Stimulated activated naive CD8-positive, alpha-beta T cell treated with anti-CD3 and anti-CD28 coated beads, Interleukin-15, amount 100 ng/mL, for 72 hours (primary cell): ENCODE data around the gene PTRH1.
A peak's percentile ranks its signal among the peaks of the same experiment; 100 is the strongest.

Experiments
- ATAC-seq: fragments of 150-1000 bp; cut with Tn5 transposase; 2 replicates; pipeline ENCODE4 v1.10.0; 2021; ENCODE audit warnings: mild to moderate bottlenecking, moderate library complexity
- DNase-seq, 2 donors: peaks; one replicate each; pipeline ENCODE4 v3.0.0; 2021 to 2022
- H3K27ac Mint-ChIP-seq, 2 donors: one replicate each; pipeline ENCODE4 v1.8.0; 2022; ENCODE audit warnings: mild to moderate bottlenecking in 2 of 2, mixed read lengths in 2 of 2, moderate library complexity in 2 of 2
- H3K27me3 Mint-ChIP-seq: one replicate; pipeline ENCODE4 v1.8.0; 2022; ENCODE audit warnings: mixed read lengths
- H3K4me1 Mint-ChIP-seq: one replicate; pipeline ENCODE4 v1.8.0; 2022; ENCODE audit warnings: mild to moderate bottlenecking, mixed read lengths
- H3K4me3 Mint-ChIP-seq, 2 donors: one replicate each; pipeline ENCODE4 v1.8.0; 2022; ENCODE audit warnings: mild to moderate bottlenecking in 2 of 2, mixed read lengths in 2 of 2, moderate library complexity in 1 of 2
- H3K9me3 Mint-ChIP-seq, 2 donors: one replicate each; pipeline ENCODE4 v1.8.0; 2022; ENCODE audit warnings: mixed read lengths in 2 of 2

Gene PTRH1

DNA sequence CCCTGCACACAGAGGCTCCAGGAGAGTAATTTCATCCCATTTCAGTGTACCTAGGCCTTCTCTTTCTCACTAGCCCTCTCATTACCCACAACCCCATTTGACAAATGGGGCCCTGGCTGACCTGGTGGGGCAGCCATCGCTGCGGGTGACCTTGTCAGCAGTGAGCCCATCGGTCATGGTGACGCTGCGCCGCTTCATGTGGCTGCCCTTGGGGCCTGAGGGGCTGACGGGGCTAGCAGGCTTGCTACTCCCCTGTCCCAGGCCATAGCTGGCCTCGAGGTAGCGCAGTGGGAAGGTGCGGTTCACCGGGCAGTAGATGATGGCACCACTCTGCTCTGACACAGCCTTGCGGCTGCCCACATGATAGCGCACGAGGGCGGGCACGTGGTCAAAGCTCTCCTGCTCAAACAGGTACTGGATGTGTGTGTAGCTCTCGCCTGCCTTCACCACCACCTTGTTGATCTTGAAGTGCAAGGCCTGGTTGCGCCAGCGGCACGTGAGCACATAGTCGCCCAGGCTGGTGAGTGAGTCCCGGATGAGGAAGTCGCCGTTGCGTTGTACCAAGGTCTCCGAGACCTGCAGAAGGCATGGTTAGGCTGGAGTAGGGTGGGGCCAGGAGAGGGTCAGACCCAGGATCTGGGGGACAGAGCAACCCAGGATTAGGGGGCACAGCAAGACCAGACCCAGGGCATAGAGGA is 33.8 kb upstream of the PTRH1 start:
- no peaks in the 10 kb centered on the region for H3K9me3 Mint-ChIP-seq
- H3K4me3 Mint-ChIP-seq: no peak overlapping the region
- H3K27ac Mint-ChIP-seq: no peak overlapping the region
- peaks cover 40% of the 10 kb centered on the region for H3K4me1 Mint-ChIP-seq
- ATAC-seq: no peak
- H3K27me3 Mint-ChIP-seq: no peaks in the 10 kb centered on the region
- no peak for DNase-seq

DNA sequence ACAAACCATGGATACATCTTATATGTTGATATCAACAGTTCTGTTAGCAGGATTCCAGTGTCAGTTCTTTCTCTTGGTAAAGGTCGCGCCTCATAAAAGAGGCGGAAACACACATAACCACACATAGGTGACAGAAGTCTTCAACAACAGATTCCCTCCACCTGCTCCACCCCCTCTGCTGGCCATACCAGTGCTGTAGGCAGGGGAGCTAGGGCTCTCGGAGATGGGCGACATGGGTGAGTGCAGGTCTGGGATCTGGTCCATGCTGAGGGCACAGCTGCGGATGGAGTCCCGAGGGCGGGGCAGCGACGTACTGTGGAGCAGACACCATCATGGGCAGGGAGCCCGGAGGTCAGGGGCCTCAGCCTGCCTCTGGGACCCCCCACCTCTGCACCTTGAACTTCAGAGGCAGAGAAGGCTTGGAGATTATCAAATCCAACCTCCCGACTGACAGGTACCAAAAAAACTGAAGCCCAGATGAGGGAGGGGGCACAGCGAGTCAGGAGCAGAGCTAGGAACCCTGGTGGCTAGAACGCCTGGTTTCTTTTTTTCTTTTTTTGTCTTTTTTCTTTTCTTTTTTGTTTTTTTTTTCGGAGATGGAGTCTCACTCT is 31.6 kb upstream of the PTRH1 start:
- no peak for DNase-seq
- H3K27me3 Mint-ChIP-seq: no peaks in the 10 kb centered on the region
- H3K27ac Mint-ChIP-seq: peak overlapping the region in 1 of 2 donors; percentile 42
- no peaks in the 10 kb centered on the region for H3K9me3 Mint-ChIP-seq
- peak; percentile 71 for ATAC-seq
- H3K4me3 Mint-ChIP-seq: peak overlapping the region; percentile 29 to 71
- peaks cover 35% of the 10 kb centered on the region for H3K4me1 Mint-ChIP-seq

DNA sequence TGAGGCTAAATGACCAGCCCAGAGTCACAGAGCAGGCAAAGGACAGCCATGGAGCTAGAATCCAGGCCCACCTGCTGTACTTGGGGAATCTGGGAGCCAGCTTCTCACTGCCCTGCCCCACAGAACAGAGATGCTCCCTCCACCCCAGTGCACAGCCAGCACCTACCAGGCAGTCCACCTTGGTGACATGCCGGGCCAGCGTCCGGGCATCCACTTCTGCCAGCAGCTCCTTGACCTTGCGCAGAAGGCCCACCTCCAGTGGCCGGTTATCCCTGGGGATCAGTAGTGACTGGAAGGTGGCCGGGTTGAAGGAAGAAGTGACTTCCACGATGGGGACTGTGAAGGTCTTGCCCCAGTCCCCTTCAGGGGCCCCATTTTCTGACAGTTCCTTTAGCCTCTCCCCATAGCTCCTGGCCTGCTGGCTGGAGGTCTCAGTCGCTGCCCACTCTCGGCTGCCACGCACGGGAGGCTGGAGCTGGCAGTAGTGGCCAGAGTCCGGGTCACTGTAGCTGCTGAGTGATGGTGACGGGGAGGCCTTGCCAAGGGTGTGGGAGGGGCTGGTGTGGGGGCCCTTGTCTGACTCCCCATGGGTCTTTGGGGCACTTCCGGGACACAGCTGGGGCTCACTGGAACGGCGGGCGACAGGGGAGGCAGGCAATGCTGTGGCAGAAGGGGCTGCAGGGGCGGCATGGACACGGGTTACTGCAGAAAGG is 29.1 kb upstream of the PTRH1 start:
- DNase-seq (no peak), ATAC-seq (no peak)
- Mint-ChIP-seq H3K4me1 (peaks cover 30% of the 10 kb centered on the region), H3K4me3 (no peak overlapping the region), H3K27ac (peak overlapping the region in 1 of 2 donors; percentile 58), H3K9me3 (no peaks in the 10 kb centered on the region), H3K27me3 (no peaks in the 10 kb centered on the region)

DNA sequence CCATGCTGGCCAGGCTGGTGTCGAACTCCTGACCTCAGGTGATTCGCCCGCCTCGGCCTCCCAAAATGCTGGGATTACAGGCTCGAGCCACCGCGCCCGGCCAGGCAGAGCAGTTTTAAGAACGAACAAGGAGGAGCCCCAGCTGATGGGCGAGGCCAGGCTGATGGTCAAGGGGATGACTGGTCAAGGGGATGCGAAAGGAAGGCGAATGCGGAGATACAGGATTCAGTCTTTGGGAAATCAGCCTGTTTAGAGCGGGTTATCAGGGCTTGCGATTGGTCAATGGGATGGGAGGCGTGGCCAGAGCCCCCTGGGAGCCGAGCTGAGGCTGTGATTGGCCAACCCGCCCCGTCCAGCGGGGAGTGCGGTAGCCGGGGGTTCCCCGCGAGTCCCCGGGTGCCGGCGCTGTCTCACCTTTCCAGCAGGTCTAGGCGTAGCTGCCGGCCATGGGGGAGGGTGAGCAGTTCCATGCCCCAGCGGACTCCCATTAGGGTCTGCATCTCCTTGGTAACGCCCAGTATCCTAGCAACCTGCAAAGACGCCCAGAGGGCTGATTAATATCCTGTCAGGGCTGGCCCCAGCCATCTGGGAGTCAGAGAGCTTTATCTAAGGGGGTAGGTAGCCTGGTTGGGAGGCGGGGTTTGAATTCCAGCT is 27.1 kb upstream of the PTRH1 start:
- Mint-ChIP-seq H3K27ac (peak overlapping the region in 1 of 2 donors; percentile 75), H3K4me3 (no peak overlapping the region), H3K9me3 (no peaks in the 10 kb centered on the region), H3K4me1 (peaks cover 11% of the 10 kb centered on the region), H3K27me3 (no peaks in the 10 kb centered on the region)
- DNase-seq (no peak), ATAC-seq (peak; percentile 28)

DNA sequence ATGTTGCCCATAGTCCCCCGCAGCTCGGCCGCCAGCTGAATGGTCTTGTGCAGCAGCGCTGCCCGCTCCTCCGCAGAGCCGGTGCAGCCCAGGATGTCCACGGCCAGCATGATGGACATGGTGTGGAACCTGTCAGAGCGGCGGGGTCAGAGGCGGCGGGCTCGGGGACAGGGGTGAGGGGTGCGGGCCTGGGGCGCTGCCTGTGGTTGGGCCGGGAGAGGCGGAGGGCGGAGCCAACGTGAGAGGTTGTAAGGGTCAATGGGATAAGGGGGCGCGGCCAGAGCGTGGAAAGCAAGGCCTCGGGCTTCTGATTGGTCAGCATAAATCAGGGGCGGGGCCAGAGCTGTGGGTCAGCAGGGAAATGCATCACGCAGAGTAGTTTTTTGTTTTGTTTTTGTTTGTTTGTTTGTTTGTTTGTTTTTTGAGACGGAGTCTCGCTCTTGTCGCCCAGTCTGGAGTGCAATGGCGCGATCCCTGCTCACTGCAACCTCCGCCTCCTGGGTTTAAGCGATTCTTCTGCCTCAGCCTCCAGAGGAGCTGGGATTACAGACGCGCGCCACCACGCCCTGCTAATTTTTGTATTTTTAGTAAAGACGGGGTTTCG is 26.5 kb upstream of the PTRH1 start:
- Mint-ChIP-seq H3K9me3 (no peaks in the 10 kb centered on the region), H3K27ac (peak overlapping the region in 1 of 2 donors; percentile 94), H3K27me3 (no peaks in the 10 kb centered on the region), H3K4me1 (peaks cover 5% of the 10 kb centered on the region), H3K4me3 (no peak overlapping the region)
- no peak for DNase-seq
- no peak for ATAC-seq

DNA sequence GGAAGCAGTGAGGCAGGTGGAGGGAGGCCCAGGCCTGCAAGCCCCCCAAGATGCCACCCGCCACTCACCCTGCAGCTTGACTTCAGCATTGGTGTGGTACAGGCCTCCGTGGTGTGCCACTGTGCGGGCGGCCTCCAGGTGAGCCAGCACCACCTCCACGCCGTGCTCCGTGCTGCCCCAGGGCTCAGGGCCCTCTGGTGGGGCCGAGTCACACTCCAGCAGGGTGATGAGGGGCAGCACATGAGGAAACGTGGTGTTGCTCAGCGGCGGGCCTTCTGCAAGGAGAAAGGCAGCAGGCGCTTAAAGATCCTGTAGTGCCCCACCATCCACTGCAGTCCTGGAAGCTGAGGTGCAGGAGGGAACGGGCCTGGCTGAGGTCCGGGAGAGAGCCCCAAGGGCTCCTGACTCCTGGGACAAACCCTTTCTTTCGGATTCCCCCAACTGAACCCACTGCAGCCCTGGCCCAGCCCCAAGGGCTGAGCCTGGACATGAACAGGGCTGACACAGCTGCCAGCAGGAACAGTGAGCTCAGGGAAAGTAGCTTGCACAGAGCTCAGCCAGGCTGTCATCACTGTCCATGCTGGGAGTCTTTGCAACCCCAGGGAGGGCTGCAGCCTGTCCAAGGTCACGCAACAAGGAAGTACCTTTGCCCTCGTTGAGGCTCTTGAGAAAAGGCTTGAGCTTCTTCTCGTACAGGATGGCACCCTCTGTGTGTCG is 24.3 kb upstream of the PTRH1 start:
- DNase-seq (no peak), ATAC-seq (no peak)
- Mint-ChIP-seq H3K27ac (no peak overlapping the region), H3K4me3 (no peak overlapping the region), H3K9me3 (no peaks in the 10 kb centered on the region), H3K27me3 (no peaks in the 10 kb centered on the region), H3K4me1 (no peaks in the 10 kb centered on the region)

DNA sequence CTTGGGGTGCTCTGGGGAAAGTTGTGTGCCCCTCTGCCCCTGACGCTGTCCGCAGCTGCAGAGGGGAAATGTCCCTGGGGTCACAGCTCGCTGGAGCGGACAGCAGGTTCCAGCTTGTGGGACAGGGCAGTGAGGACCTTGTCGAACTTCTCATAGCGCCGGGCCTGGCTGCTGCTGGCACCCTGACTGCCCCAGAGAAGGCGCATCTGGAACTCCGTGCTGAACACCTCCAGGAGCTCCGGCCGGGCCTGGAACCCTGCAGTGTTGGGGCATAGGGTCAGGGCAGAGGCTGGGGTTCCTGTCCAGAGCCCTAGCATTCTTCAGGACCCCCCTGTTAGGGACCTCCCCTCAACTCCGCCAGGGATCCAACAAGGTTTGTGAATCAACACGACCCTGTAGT is 23.2 kb upstream of the PTRH1 start:
- ATAC-seq: no peak
- Mint-ChIP-seq H3K9me3 (no peaks in the 10 kb centered on the region), H3K27ac (no peak overlapping the region), H3K4me1 (peaks cover 8% of the 10 kb centered on the region), H3K27me3 (no peaks in the 10 kb centered on the region), H3K4me3 (no peak overlapping the region)
- DNase-seq: no peak

DNA sequence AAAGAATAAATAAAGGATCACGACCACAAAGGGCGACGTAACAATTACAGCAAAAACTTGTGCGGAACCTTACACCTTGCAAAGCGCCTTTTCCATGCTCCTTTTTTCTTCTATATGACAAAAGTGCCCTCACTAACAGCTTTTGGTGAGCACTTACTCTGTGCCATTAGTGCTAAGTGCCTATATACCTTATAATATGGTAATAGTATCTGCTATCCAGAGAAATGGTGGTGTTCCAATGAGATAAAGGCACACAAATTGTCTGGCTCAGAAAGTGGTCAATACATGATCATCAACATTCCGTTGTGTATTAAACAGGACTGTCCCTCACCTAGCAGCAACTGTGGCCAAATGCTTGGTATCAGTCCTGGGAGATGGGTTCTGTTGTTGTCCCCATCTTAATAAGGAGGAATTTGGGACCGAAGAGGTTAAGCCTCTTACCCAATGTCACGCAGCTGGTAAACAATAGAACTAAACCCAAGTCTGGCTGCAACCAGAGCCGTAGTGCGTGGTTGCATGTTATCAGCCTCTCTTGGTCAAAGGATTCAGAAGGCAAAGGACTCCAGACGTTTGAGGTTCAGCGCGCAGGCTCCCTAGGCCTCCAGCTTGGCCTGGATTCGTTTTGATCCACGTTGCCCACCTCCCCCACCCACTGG is 20.2 kb upstream of the PTRH1 start:
- H3K27me3 Mint-ChIP-seq: no peaks in the 10 kb centered on the region
- ATAC-seq (no peak), DNase-seq (no peak)
- H3K27ac Mint-ChIP-seq: peak overlapping the region; percentile 80 to 89
- H3K9me3 Mint-ChIP-seq: no peaks in the 10 kb centered on the region
- peaks cover 11% of the 10 kb centered on the region for H3K4me1 Mint-ChIP-seq
- H3K4me3 Mint-ChIP-seq: peak overlapping the region; percentile 76 to 85

DNA sequence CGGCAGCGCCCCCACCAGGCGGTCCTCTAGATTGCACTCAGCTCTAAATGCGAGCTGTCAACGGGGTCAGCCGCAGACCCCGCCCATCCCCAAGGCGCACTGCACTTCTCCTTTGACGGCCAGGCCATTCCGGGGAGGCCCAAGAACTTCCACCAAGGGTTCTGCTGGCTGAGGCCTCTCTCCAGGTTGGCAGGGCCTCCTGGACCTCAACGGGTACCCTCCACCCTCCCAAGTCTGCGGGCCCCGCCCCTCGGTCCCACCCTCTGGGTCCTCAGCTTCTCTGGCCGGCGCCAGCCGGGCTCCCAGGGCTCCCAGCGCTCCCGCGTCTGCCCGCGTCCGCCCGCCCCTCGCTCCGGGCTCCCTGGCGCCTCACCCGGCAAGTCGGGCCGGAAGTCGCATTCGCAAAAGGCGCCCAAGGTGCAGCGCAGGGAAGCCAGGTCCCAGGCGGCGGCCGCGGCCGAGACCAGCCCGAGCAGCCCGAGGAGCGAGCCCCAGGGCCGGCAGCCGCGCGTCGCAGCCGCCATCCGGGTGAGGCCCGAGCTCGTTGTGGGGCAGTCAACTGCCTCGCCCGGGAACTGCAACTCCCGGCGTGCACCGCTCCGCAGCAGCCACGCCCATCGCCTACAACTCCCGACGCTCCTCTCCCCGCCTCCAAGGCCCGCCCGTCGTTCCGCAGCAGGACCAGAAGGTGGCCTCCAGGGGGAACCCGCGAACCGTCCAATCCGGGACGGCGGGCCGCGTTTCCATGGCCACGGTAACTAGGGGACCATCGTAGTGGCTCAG is 19.5 kb upstream of the PTRH1 start, which contains the start of gene TOR2A:
Gene TOR2A, minus strand, starts transcription at position 548 of the 783 bp plus-strand sequence. Its CDS starts 24 bp downstream, at position 524.
- peaks cover 11% of the 10 kb centered on the region for H3K4me1 Mint-ChIP-seq
- H3K9me3 Mint-ChIP-seq: no peaks in the 10 kb centered on the region
- DNase-seq (peak; percentile 97 to 98), ATAC-seq (peak; percentile 92)
- H3K27me3 Mint-ChIP-seq: no peaks in the 10 kb centered on the region
- H3K4me3 Mint-ChIP-seq: peak within 1 kb of the TSS; percentile 76 to 85
- H3K27ac Mint-ChIP-seq: peak within 1 kb of the TSS; percentile 80 to 89

DNA sequence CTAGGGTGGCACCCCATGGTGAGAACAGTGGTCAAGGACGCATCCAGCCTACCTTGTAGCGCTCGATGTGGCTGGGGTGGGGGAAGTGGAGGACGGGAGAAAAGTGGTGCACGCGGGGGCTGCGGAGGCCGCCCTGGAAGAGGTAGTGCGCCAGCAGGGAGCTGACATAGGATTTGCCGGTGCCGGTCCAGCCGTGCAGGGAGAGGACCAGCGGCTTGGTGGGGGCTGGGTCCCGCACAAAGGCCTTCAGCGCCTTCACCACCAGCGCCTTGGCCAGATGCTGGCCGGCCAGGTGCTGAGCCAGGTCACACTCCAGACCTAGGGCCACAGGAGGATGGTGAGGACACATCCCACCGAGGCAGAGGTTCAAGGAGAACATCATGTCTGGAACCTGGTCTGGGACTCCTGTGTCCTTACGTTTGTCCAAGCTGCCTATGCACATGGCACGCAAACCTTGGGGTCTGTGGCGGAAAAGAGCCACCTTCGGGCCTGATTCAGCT is 18.8 kb upstream of the PTRH1 start:
- Mint-ChIP-seq H3K4me3 (peak overlapping the region; percentile 76 to 85), H3K27ac (peak overlapping the region in 1 of 2 donors; percentile 83), H3K9me3 (no peaks in the 10 kb centered on the region), H3K27me3 (no peaks in the 10 kb centered on the region), H3K4me1 (peaks cover 11% of the 10 kb centered on the region)
- DNase-seq (no peak), ATAC-seq (no peak)

DNA sequence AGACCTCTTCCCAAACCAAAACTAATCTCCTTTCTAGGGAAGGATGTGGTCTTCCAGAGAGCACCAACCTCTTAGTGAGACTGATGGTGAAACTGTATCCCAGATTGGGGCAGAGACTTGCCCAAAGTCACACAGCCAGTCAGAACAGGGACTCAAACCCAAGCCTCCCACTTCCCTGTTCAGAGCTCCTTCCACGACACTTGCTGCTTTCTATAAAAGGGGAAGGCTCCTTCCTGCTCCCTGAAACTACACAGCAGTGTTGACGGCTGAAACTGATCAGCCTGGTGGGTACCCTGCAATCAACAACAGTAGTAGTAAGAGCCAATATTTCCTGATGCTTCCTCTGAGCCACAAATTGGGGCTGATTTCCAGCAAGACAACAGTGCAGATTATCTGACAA is 18.2 kb upstream of the PTRH1 start:
- peaks cover 11% of the 10 kb centered on the region for H3K4me1 Mint-ChIP-seq
- H3K27ac Mint-ChIP-seq: peak overlapping the region in 1 of 2 donors; percentile 34
- H3K4me3 Mint-ChIP-seq: peak overlapping the region; percentile 76 to 85
- ATAC-seq: no peak
- no peak for DNase-seq
- H3K27me3 Mint-ChIP-seq: no peaks in the 10 kb centered on the region
- no peaks in the 10 kb centered on the region for H3K9me3 Mint-ChIP-seq

DNA sequence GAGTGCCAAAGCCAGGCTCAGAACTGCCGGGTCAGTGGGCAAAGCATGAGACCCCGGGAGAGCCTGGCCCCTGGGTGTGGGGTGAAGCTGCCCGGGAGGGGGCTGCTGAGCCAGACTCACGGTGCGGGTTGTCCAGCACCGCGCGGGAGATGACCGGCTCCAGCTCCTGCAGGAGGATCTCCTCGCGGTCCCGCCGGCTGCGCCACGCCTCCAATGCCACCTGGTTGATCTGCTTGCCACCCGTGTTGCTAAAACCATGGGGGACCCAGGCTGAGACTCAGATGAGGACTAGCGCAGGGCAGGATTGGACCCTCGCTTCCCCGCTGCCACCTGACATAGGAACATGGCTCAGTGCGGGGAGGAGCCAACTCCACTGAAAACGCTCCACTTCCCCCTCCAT is 17.0 kb upstream of the PTRH1 start:
- Mint-ChIP-seq H3K27ac (no peak overlapping the region), H3K9me3 (no peaks in the 10 kb centered on the region), H3K4me3 (no peak overlapping the region), H3K4me1 (peaks cover 11% of the 10 kb centered on the region), H3K27me3 (no peaks in the 10 kb centered on the region)
- DNase-seq: no peak
- no peak for ATAC-seq

DNA sequence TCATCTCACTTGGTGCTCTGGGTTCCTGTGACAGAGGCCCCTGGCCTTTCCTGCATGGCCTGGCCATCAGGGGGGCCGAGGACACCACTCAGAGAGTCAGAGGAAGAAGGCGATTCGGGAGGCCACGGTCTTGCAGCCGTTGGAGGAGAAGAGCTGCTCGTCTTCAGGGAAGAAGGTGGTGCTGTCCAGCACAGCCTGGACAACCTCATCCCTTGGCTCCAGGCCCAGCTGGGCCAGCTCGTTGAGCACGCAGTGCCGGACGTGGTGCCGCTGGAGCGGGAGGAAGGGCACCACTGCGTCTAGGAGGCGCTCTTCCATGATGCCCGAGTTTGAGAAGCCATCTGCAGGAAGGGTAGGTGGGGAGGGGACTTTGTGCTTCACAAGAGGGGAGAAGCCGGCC is 16.5 kb upstream of the PTRH1 start:
- no peak overlapping the region for H3K4me3 Mint-ChIP-seq
- ATAC-seq (no peak), DNase-seq (no peak)
- no peak overlapping the region for H3K27ac Mint-ChIP-seq
- H3K9me3 Mint-ChIP-seq: no peaks in the 10 kb centered on the region
- H3K4me1 Mint-ChIP-seq: peaks cover 11% of the 10 kb centered on the region
- no peaks in the 10 kb centered on the region for H3K27me3 Mint-ChIP-seq
